NB4 (cell line): ENCODE results near the gene SKOR2.

ENCODE experiments used
- MYC ChIP-seq: IDR thresholded peaks from 2 replicates; pipeline ENCODE4 v1.6.1; 2011; ENCODE audit warnings: low read depth, low read length
- POLR2A ChIP-seq: IDR thresholded peaks from 2 replicates; pipeline ENCODE4 v1.6.1; 2011; ENCODE audit warnings: mild to moderate bottlenecking; ENCODE audit not compliant: insufficient read length; ENCODE audit errors: extremely low read depth
- TF ChIP-seq, protein P1 (sequence below): IDR thresholded peaks from one replicate; pipeline ENCODE4 v1.5.1; 2012; ENCODE audit warnings: low read depth, low read length
- TF ChIP-seq, protein P2 (sequence below): IDR thresholded peaks from 2 replicates; pipeline ENCODE4 v1.6.1; 2011; ENCODE audit warnings: low read depth, low read length

DNA sequence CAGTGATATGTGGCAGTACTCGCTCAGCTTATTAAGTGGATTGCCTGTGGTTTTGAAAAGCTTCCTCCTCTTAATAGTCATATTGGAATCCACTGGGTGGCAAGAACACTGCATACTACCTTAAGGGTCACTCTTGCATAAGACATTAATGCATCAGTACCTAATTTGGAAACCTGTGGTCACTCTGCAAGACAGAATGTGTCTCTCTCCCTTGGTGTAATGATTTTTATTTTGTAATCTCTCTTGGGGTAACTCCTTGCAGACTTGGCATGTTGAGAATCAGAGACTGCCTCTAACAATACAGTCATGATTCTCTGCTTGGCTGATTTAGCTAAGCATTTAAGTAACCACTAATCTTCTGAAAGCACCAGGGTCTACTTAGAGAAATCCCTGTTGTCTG, 42.3 kb downstream of the SKOR2 start:
- TF ChIP-seq, protein P1, sequence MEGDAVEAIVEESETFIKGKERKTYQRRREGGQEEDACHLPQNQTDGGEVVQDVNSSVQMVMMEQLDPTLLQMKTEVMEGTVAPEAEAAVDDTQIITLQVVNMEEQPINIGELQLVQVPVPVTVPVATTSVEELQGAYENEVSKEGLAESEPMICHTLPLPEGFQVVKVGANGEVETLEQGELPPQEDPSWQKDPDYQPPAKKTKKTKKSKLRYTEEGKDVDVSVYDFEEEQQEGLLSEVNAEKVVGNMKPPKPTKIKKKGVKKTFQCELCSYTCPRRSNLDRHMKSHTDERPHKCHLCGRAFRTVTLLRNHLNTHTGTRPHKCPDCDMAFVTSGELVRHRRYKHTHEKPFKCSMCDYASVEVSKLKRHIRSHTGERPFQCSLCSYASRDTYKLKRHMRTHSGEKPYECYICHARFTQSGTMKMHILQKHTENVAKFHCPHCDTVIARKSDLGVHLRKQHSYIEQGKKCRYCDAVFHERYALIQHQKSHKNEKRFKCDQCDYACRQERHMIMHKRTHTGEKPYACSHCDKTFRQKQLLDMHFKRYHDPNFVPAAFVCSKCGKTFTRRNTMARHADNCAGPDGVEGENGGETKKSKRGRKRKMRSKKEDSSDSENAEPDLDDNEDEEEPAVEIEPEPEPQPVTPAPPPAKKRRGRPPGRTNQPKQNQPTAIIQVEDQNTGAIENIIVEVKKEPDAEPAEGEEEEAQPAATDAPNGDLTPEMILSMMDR, result no peak
- TF ChIP-seq POLR2A, result no peak
- TF ChIP-seq, protein P2, sequence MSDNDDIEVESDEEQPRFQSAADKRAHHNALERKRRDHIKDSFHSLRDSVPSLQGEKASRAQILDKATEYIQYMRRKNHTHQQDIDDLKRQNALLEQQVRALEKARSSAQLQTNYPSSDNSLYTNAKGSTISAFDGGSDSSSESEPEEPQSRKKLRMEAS, result no peak
- no peak for TF ChIP-seq MYC
